GM12878 (cell line): ENCODE results near the gene SYNPO. TPM values are rescaled to one million over a fixed set of nuclear protein-coding genes. Genes with fewer than 3 reads are reported as not detected.

Source experiments
- ATAC-seq: fragments of 200-7000 bp; cut with Tn5 transposase; 3 replicates; pipeline ENCODE4 v1.9.1; 2020; ENCODE audit warnings: mild to moderate bottlenecking, moderate library complexity
- BruUV-seq: library from RNA; stranded (reverse); fragments of 400-500 nt; replicated peaks from 2 replicates; lab custom pipeline; 2021; lab: Mats Ljungman, UMichigan
- CTCF ChIA-PET: fragments of 300-600 bp; sonication (Branson Sonifier 250); formaldehyde crosslinking; extraction: SDS; loops from one replicate; lab custom pipeline; 2021; ENCODE audit warnings: inconsistent platforms; lab: Yijun Ruan, JAX
- POLR2A ChIA-PET: fragments of 350-600 bp; formaldehyde crosslinking; extraction: SDS; loops from one replicate; lab custom pipeline; 2021; ENCODE audit warnings: inconsistent platforms; lab: Charles Lee
- RAD21 ChIA-PET: fragments of 300-600 bp; sonication (Branson Sonifier 250); formaldehyde crosslinking; loops from one replicate; lab custom pipeline; 2023; ENCODE audit warnings: antibody characterized with exemption; ENCODE audit not compliant: unreplicated experiment; lab: Charles Lee
- SMC1A ChIA-PET: fragments of 300-600 bp; sonication (Branson Sonifier 250); formaldehyde crosslinking; loops from one replicate; lab custom pipeline; 2023; ENCODE audit not compliant: unreplicated experiment, uncharacterized antibody; lab: Charles Lee
- DNase-seq: peaks from one replicate; pipeline ENCODE4 v3.0.0-alpha.2; 2011; ENCODE audit warnings: low read depth, low spot score
- FAIRE-seq: peaks from 3 replicates; lab custom pipeline; 2011; peaks lifted over from hg19 to GRCh38; lab: Jason Lieb, UNC
- H2AFZ ChIP-seq: 2 replicates; pipeline ENCODE4 v1.6.0; 2011; ENCODE audit warnings: low read depth, low read length, control low read depth; ENCODE audit not compliant: control insufficient read depth
- H3K27ac ChIP-seq: 2 replicates; pipeline ENCODE4 v1.5.1; 2011; ENCODE audit warnings: control low read depth; ENCODE audit not compliant: control insufficient read depth, insufficient read depth
- H3K27me3 ChIP-seq, 2 experiments: replicated peaks in 1 of 2; 2 replicates each; pipeline versions ENCODE4 v1.6.0 to v1.6.1; 2011; ENCODE audit warnings: low read length in 1 of 2; ENCODE audit not compliant: control insufficient read depth in 2 of 2, insufficient read depth in 2 of 2
- H3K36me3 ChIP-seq, 2 experiments: 2 replicates each; pipeline ENCODE4 v1.5.1; 2011; ENCODE audit warnings: low read length in 1 of 2; ENCODE audit not compliant: control insufficient read depth in 2 of 2, insufficient read depth in 2 of 2
- H3K4me1 ChIP-seq: 2 replicates; pipeline ENCODE4 v1.6.1; 2011; ENCODE audit warnings: mild to moderate bottlenecking, low read length, moderate library complexity, mixed read lengths; ENCODE audit not compliant: control insufficient read depth, insufficient read depth
- H3K4me2 ChIP-seq: 2 replicates; pipeline ENCODE4 v1.6.0; 2011; ENCODE audit warnings: control low read depth; ENCODE audit not compliant: control insufficient read depth, insufficient read depth
- H3K4me3 ChIP-seq: fragments of 200-600 bp; sonication (generic); 2 replicates; pipeline ENCODE4 v1.5.1; 2016
- H3K79me2 ChIP-seq: 2 replicates; pipeline ENCODE4 v1.6.0; 2011; ENCODE audit warnings: low read length; ENCODE audit not compliant: control insufficient read depth, insufficient read depth
- H3K9ac ChIP-seq: 2 replicates; pipeline ENCODE4 v1.8.0; 2011; ENCODE audit warnings: low read length, control low read depth, mixed read lengths; ENCODE audit not compliant: control insufficient read depth, insufficient read depth
- H3K9me3 ChIP-seq: replicated peaks from 3 replicates; pipeline ENCODE4 v1.5.1; 2011; ENCODE audit warnings: mild to moderate bottlenecking, low read length; ENCODE audit not compliant: control insufficient read depth, insufficient read depth
- H4K20me1 ChIP-seq: 2 replicates; pipeline ENCODE4 v1.6.0; 2011; ENCODE audit not compliant: control insufficient read depth, insufficient read depth
- CBFB ChIP-seq: IDR thresholded peaks from 2 replicates; pipeline ENCODE4 v1.6.1; 2016; ENCODE audit warnings: antibody characterized with exemption, low read depth
- CREB1 ChIP-seq: IDR thresholded peaks from 2 replicates; pipeline ENCODE4 v1.6.1; 2012; ENCODE audit warnings: low read depth, mild to moderate bottlenecking, inconsistent platforms
- CTCF ChIP-seq, 3 experiments: IDR thresholded peaks in 2 of 3; conservative IDR thresholded peaks in 1 of 3; 2 replicates each; pipeline ENCODE4 v1.5.1; 2011; ENCODE audit warnings: low read depth in 3 of 3, low read length in 3 of 3, mild to moderate bottlenecking in 3 of 3, control low read depth in 2 of 3, moderate library complexity in 2 of 3, inconsistent platforms in 1 of 3, mixed read lengths in 1 of 3; ENCODE audit not compliant: control insufficient read depth in 2 of 3, insufficient read depth in 1 of 3; ENCODE audit errors: extremely low read depth in 1 of 3
- EP300 ChIP-seq, 2 experiments: fragments of 150-350 bp in 1 of 2; IDR thresholded peaks; 2 replicates each; pipeline ENCODE4 v1.6.1; 2011 to 2012; ENCODE audit warnings: low read depth in 2 of 2, low read length in 2 of 2, borderline replicate concordance in 1 of 2, improper control_type of control experiment in 1 of 2, inconsistent platforms in 1 of 2; ENCODE audit not compliant: control insufficient read depth in 1 of 2
- FOXK2 ChIP-seq: fragments of 450-650 bp; IDR thresholded peaks from 2 replicates; pipeline ENCODE4 v1.6.1; 2017; ENCODE audit warnings: mild to moderate bottlenecking, moderate library complexity
- HCFC1 ChIP-seq: fragments of 150-350 bp; IDR thresholded peaks from 2 replicates; pipeline ENCODE4 v1.6.1; 2014; ENCODE audit warnings: low read length
- HDAC2 ChIP-seq: fragments of 200-600 bp; sonication (generic); IDR thresholded peaks from 2 replicates; pipeline ENCODE4 v1.6.1; 2017
- IKZF1 ChIP-seq: fragments of 450-650 bp; conservative IDR thresholded peaks from 2 replicates; pipeline ENCODE4 v1.6.1; 2017; ENCODE audit warnings: antibody characterized with exemption, mild to moderate bottlenecking
- KAT2A ChIP-seq: conservative IDR thresholded peaks from 2 replicates; pipeline ENCODE4 v1.6.1; 2011; ENCODE audit warnings: low read depth, low read length; ENCODE audit not compliant: control insufficient read depth
- MTA2 ChIP-seq: fragments of 450-650 bp; IDR thresholded peaks from 2 replicates; pipeline ENCODE4 v1.6.1; 2016; ENCODE audit warnings: low read depth, mild to moderate bottlenecking, moderate library complexity
- RB1 ChIP-seq: fragments of 450-650 bp; formaldehyde crosslinking; IDR thresholded peaks from 2 replicates; pipeline ENCODE4 v1.6.1; 2017; ENCODE audit warnings: mild to moderate bottlenecking, borderline replicate concordance
- RUNX3 ChIP-seq: IDR thresholded peaks from 2 replicates; pipeline ENCODE4 v1.6.1; 2012; ENCODE audit warnings: low read length, inconsistent platforms
- SREBF2 ChIP-seq: IDR thresholded peaks from 2 replicates; pipeline ENCODE4 v1.6.1; 2012; ENCODE audit warnings: mild to moderate bottlenecking, low read length
- SUPT20H ChIP-seq: IDR thresholded peaks from 2 replicates; pipeline ENCODE4 v1.6.1; 2011; ENCODE audit warnings: low read depth, mild to moderate bottlenecking, low read length, moderate library complexity, borderline replicate concordance; ENCODE audit not compliant: control insufficient read depth
- TARDBP ChIP-seq: IDR thresholded peaks from 2 replicates; pipeline ENCODE4 v1.6.1; 2016; ENCODE audit warnings: borderline replicate concordance
- WRNIP1 ChIP-seq: IDR thresholded peaks from 2 replicates; pipeline ENCODE4 v1.6.1; 2011; ENCODE audit warnings: low read depth, low read length, improper control_type of control experiment, borderline replicate concordance
- WGBS: methylation state at CpG from one replicate; pipeline ENCODE4 v1.1.6; 2016; ENCODE audit warnings: low lambda C conversion rate; ENCODE audit not compliant: insufficient replicate concordance, insufficient coverage; ENCODE audit errors: missing lambda C conversion rate; 5-methylcytosine and 5-hydroxymethylcytosine counted together
- in situ Hi-C: fragments of 300-500 bp; cut with MboI; formaldehyde crosslinking; loops from 9 replicates; pipeline ENCODE4 v1.14.3; 2018; ENCODE audit warnings: mixed read lengths
- intact Hi-C: fragments of 100-400 bp; cut with micrococcal nuclease; formaldehyde crosslinking; loops from one replicate; pipeline ENCODE4 v1.14.2; 2022; ENCODE audit not compliant: unreplicated experiment
- polyA plus RNA-seq, 11 experiments: library from polyadenylated mRNA; depleted of rRNA in 4 of 11; unstranded in 6 of 11; stranded (reverse) in 5 of 11; fragments of >200 nt; fragmentation: Nextera tagmentation in 4 of 11; fragmentation: Illumina TruSeq in 1 of 11; extraction: Ambion mirVana in 4 of 11; extraction: Trizol in 1 of 11; gene quantifications; 1 replicate in 1 of 11; 2 replicates in 10 of 11; pipeline versions ENCODE4 v1.2.1 to v1.2.3, GENCODE V29; 2011 to 2016; ENCODE audit warnings: inconsistent platforms in 2 of 11, missing spikeins in 2 of 11, low read depth in 1 of 11
- total RNA-seq, 4 experiments: library from RNA; depleted of rRNA in 3 of 4; stranded (reverse); fragments of >200 nt in 3 of 4; fragmentation: Illumina TruSeq in 1 of 4; extraction: Trizol in 1 of 4; gene quantifications; 2 replicates each; pipeline versions ENCODE4 v1.2.1 to v1.2.3, GENCODE V29; 2013 to 2021

The SYNPO gene
- total and polyA plus RNA-seq, 10 of the 15 experiments (the other 5 are each of a cell fraction or from before 2014, with no cell fraction given), result 0.77 to 21.0 (median 3.9) TPM

DNA sequence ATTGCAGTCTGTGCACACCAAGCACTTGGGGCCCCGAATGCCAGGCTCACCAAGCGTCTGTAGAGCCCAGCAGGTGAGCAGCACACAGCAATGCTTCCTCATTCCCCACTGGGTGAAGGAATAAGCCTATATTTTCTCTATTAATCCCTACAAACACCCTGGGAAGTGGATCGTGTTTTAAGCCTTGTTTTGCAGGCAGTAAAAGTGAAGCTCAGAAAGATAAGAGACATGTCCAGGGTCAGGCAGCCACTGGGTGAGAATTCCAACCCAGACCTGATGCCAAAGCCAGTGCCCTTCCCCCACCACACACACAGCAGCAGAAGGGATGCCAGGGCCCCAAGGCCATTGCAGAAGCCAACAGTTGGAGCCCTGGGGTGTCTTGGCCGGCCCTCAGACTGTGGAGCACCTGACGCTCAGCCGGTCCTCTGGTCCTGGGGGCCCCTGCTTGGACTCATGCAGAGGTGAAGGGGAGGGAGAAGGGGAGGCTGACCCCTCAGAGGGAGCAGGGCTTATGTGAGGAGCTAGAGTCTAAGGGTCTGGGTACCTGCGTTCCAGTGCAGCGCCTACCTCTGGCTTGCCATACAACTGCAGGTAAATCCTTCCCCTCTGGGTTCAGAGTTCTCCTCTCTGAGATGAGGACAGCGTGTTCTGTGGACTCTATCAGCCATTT is 26.3 kb upstream of the SYNPO start:
- Histone ChIP-seq H3K9ac (no peak overlapping the region), H3K4me3 (no peak overlapping the region), H3K79me2 (no peaks in the 10 kb centered on the region), H3K4me2 (no peak overlapping the region), H3K27me3 (no peaks in the 10 kb centered on the region; a peak in 1 of 4 replicates), H3K9me3 (no peaks in the 10 kb centered on the region), H3K4me1 (no peaks in the 10 kb centered on the region), H2AFZ (no peak overlapping the region), H3K27ac (no peak overlapping the region), H3K36me3 (no peaks in the 10 kb centered on the region), H4K20me1 (no peaks in the 10 kb centered on the region)
- BruUV-seq, result no TSS peak
- in situ Hi-C loops, result no loop called here
- ChIA-PET CTCF (interaction anchor here (0.5 kb wide), 1 partner anchor 191 kb away, joined by 3 read pairs; no protein-coding TSS in a partner anchor), POLR2A (no interaction called here), RAD21 (no interaction called here), SMC1A (no interaction called here)
- no peak for ATAC-seq
- no peak for FAIRE-seq
- no peak for DNase-seq
- TF ChIP-seq CREB1, result no peak
- TF ChIP-seq CTCF (IDR thresholded peaks at IDR 0.05 in 2 of 3, conservative IDR thresholded peaks at IDR 0.05 in 1 of 3; ENCODE audit: control insufficient read depth in 2 of 3, extremely low read depth in 1 of 3, insufficient read depth in 1 of 3, low read depth in 3 of 3, low read length in 3 of 3), result 0 out of 6 replicates have a peak, but pooled peaks of 1 of the 3 experiments have one; percentile 10
- 53% methylated on average over 9 of the region's 9 CpGs for WGBS
- intact Hi-C loops, result no loop called here

DNA sequence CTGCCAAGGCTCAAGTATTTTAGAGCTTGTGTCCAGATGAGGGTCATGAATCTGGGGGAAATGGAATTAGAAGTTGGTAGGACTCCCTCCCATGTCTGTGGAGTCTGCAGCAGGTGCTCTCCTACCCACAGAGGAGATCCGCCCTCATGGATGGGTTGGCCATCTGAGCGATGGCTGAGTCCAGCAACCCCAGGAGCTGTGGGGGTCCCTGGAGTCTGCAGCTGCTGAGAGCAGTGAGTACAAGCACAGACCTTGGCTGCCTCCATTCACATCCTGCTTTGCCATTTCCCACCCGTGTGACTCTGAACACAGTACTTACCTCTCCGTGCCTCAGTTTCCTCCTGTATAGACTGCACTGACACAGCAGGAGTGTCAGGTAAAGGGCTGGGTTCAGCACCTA is 25.8 kb upstream of the SYNPO start:
- intact Hi-C loops, result no loop called here
- Histone ChIP-seq H2AFZ (no peak overlapping the region), H3K79me2 (no peaks in the 10 kb centered on the region), H3K36me3 (no peaks in the 10 kb centered on the region), H3K9ac (no peak overlapping the region), H3K4me3 (no peak overlapping the region), H3K4me2 (no peak overlapping the region), H3K27ac (no peak overlapping the region), H3K27me3 (no peaks in the 10 kb centered on the region; a peak in 1 of 4 replicates), H4K20me1 (no peaks in the 10 kb centered on the region), H3K9me3 (no peaks in the 10 kb centered on the region), H3K4me1 (no peaks in the 10 kb centered on the region)
- ChIA-PET CTCF (interaction anchor here (0.5 kb wide), 1 partner anchor 190 kb away, joined by 3 read pairs; no protein-coding TSS in a partner anchor), RAD21 (no interaction called here), SMC1A (no interaction called here), POLR2A (interaction anchor here (0.6 kb wide), 1 partner anchor 121 kb away, joined by 3 read pairs; no protein-coding TSS in a partner anchor)
- ATAC-seq, result no peak
- no peak for DNase-seq
- no peak for FAIRE-seq
- no TSS peak for BruUV-seq
- in situ Hi-C loops, result no loop called here
- WGBS, result 71% methylated on average over 4 of the region's 4 CpGs
- TF ChIP-seq FOXK2 (no peak), CBFB (no peak), KAT2A (no peak), RB1 (no peak), IKZF1 (no peak), TARDBP (no peak), WRNIP1 (no peak), SREBF2 (no peak), EP300 (IDR thresholded peaks at IDR 0.05; ENCODE audit: borderline replicate concordance in 1 of 2, control insufficient read depth in 1 of 2, low read depth in 2 of 2, low read length in 2 of 2) (no peak), SUPT20H (no peak), HDAC2 (no peak), HCFC1 (no peak), MTA2 (no peak), RUNX3 (no peak)
